IMR-90 (cell line): ENCODE results near the gene FLNA. TPM values are rescaled to one million over a fixed set of nuclear protein-coding genes. Genes with fewer than 3 reads are reported as not detected.

ENCODE experiments used
- ATAC-seq: fragments of 200-7000 bp; cut with Tn5 transposase; 2 replicates; pipeline ENCODE4 v1.9.1; 2020; ENCODE audit warnings: low read depth, mild to moderate bottlenecking, moderate library complexity
- BruUV-seq: library from RNA; stranded (reverse); fragments of 400-500 nt; replicated peaks from 2 replicates; lab custom pipeline; 2021; lab: Mats Ljungman, UMichigan
- CTCF ChIA-PET: fragments of 300-600 bp; formaldehyde crosslinking; extraction: SDS; loops from one replicate; lab custom pipeline; 2021; ENCODE audit warnings: antibody characterized with exemption; lab: Yijun Ruan, JAX
- POLR2A ChIA-PET: fragments of 300-600 bp; sonication (Branson Sonifier 250); formaldehyde crosslinking; loops from one replicate; lab custom pipeline; 2022; ENCODE audit warnings: antibody characterized with exemption; ENCODE audit not compliant: unreplicated experiment; lab: Charles Lee
- DNase-seq: peaks from one replicate; pipeline ENCODE4 v3.0.0; 2013
- H2AFZ ChIP-seq: replicated peaks from 2 replicates; pipeline ENCODE3; 2013; ENCODE audit warnings: low read length, mild to moderate bottlenecking; ENCODE audit not compliant: poor library complexity
- H2AK5ac ChIP-seq: 2 replicates; pipeline ENCODE4 v1.6.1; 2013; ENCODE audit warnings: low read depth, low read length, inconsistent platforms
- H2AK9ac ChIP-seq: replicated peaks from 2 replicates; pipeline ENCODE3; 2013; ENCODE audit warnings: mild to moderate bottlenecking, low read depth, low read length, moderate library complexity; ENCODE audit not compliant: poor library complexity
- H2BK120ac ChIP-seq: 2 replicates; pipeline ENCODE4 v1.6.1; 2013; ENCODE audit warnings: low read depth, low read length, inconsistent platforms
- H2BK15ac ChIP-seq: 3 replicates; pipeline ENCODE4 v1.6.1; 2013; ENCODE audit warnings: low read depth, low read length, inconsistent platforms
- H2BK20ac ChIP-seq: 2 replicates; pipeline ENCODE4 v1.6.1; 2013; ENCODE audit warnings: low read depth, mild to moderate bottlenecking, inconsistent platforms, low read length, moderate library complexity
- H2BK5ac ChIP-seq: 2 replicates; pipeline ENCODE4 v1.6.1; 2013; ENCODE audit warnings: mild to moderate bottlenecking, low read depth, low read length, inconsistent platforms; ENCODE audit not compliant: poor library complexity, severe bottlenecking
- H3K14ac ChIP-seq: replicated peaks from 2 replicates; pipeline ENCODE4 v1.6.1; 2013; ENCODE audit warnings: low read depth, low read length, inconsistent platforms
- H3K18ac ChIP-seq: 2 replicates; pipeline ENCODE4 v1.6.1; 2013; ENCODE audit warnings: low read depth, low read length, control low read depth
- H3K23ac ChIP-seq: 2 replicates; pipeline ENCODE4 v1.6.1; 2013; ENCODE audit warnings: low read depth, low read length, inconsistent platforms
- H3K27ac ChIP-seq: 2 replicates; pipeline ENCODE4 v1.5.1; 2013; ENCODE audit warnings: mild to moderate bottlenecking, control low read depth, low read length; ENCODE audit not compliant: insufficient read depth
- H3K27me3 ChIP-seq: 2 replicates; pipeline ENCODE4 v1.6.1; 2013; ENCODE audit warnings: low read length; ENCODE audit not compliant: control insufficient read depth, insufficient read depth
- H3K36me3 ChIP-seq: 2 replicates; pipeline ENCODE4 v1.6.1; 2013; ENCODE audit warnings: low read length, mixed read lengths; ENCODE audit not compliant: control insufficient read depth, insufficient read depth
- H3K4ac ChIP-seq: 2 replicates; pipeline ENCODE4 v1.6.1; 2013; ENCODE audit warnings: low read depth, low read length, inconsistent platforms
- H3K4me1 ChIP-seq: 2 replicates; pipeline ENCODE4 v1.6.1; 2013; ENCODE audit warnings: low read length, mixed read lengths; ENCODE audit not compliant: control insufficient read depth, insufficient read depth
- H3K4me2 ChIP-seq: 2 replicates; pipeline ENCODE4 v1.6.1; 2013; ENCODE audit warnings: low read depth, mild to moderate bottlenecking, control low read depth, low read length, moderate library complexity
- H3K4me3 ChIP-seq: 2 replicates; pipeline ENCODE4 v1.5.1; 2013; ENCODE audit warnings: low read depth, mild to moderate bottlenecking, control low read depth, low read length, moderate library complexity; ENCODE audit not compliant: insufficient read depth
- H3K56ac ChIP-seq: 2 replicates; pipeline ENCODE4 v1.6.1; 2013; ENCODE audit warnings: low read length, inconsistent platforms; ENCODE audit not compliant: insufficient read depth; ENCODE audit errors: extremely low read depth
- H3K79me1 ChIP-seq, 2 experiments: 2 replicates each; pipeline ENCODE4 v1.6.1; 2013; ENCODE audit warnings: low read length in 2 of 2, inconsistent platforms in 1 of 2, low read depth in 1 of 2
- H3K9ac ChIP-seq: 2 replicates; pipeline ENCODE4 v1.6.1; 2013; ENCODE audit warnings: low read depth, low read length, control low read depth
- H3K9me1 ChIP-seq: 2 replicates; pipeline ENCODE4 v1.6.1; 2013; ENCODE audit warnings: low read length, inconsistent platforms; ENCODE audit not compliant: insufficient read depth
- H3K9me3 ChIP-seq: 2 replicates; pipeline ENCODE4 v1.6.1; 2013; ENCODE audit warnings: low read length; ENCODE audit not compliant: control insufficient read depth, insufficient read depth
- H4K20me1 ChIP-seq: 2 replicates; pipeline ENCODE4 v1.6.1; 2013; ENCODE audit warnings: low read length, inconsistent platforms; ENCODE audit not compliant: insufficient read depth
- H4K5ac ChIP-seq: 2 replicates; pipeline ENCODE4 v1.6.1; 2013; ENCODE audit warnings: mild to moderate bottlenecking, low read depth, low read length, control low read depth
- H4K8ac ChIP-seq, 2 experiments: 2 replicates each; pipeline ENCODE4 v1.6.1; 2013; ENCODE audit warnings: low read depth in 2 of 2, low read length in 2 of 2, control low read depth in 1 of 2, inconsistent platforms in 1 of 2
- H4K91ac ChIP-seq: 2 replicates; pipeline ENCODE4 v1.6.1; 2013; ENCODE audit warnings: low read depth, low read length, inconsistent platforms; ENCODE audit not compliant: insufficient read depth
- CHD1 ChIP-seq: IDR thresholded peaks from 2 replicates; pipeline ENCODE4 v1.6.1; 2012; ENCODE audit warnings: low read depth, low read length, improper control_type of control experiment
- CTCF ChIP-seq: conservative IDR thresholded peaks from 2 replicates; pipeline ENCODE4 v1.5.1; 2012; ENCODE audit warnings: mild to moderate bottlenecking, low read depth, low read length, improper control_type of control experiment
- ELK1 ChIP-seq: fragments of 150-350 bp; IDR thresholded peaks from 2 replicates; pipeline ENCODE4 v1.6.1; 2016; ENCODE audit warnings: low read depth, mild to moderate bottlenecking, low read length, moderate library complexity, borderline replicate concordance
- FOS ChIP-seq: fragments of 150-350 bp; IDR thresholded peaks from 2 replicates; pipeline ENCODE4 v1.6.1; 2016; ENCODE audit warnings: low read depth, low read length
- MAZ ChIP-seq: IDR thresholded peaks from 2 replicates; pipeline ENCODE4 v1.6.1; 2012; ENCODE audit warnings: low read depth, mild to moderate bottlenecking, low read length, improper control_type of control experiment, moderate library complexity, borderline replicate concordance
- MXI1 ChIP-seq: IDR thresholded peaks from 2 replicates; pipeline ENCODE4 v1.6.1; 2012; ENCODE audit warnings: low read depth, mild to moderate bottlenecking, low read length, moderate library complexity, borderline replicate concordance
- NFE2L2 ChIP-seq: fragments of 150-350 bp; IDR thresholded peaks from 2 replicates; pipeline ENCODE4 v1.6.1; 2016; ENCODE audit warnings: low read depth, mild to moderate bottlenecking, low read length
- RAD21 ChIP-seq: IDR thresholded peaks from 2 replicates; pipeline ENCODE4 v1.6.1; 2012; ENCODE audit warnings: low read length, improper control_type of control experiment
- RCOR1 ChIP-seq: IDR thresholded peaks from 2 replicates; pipeline ENCODE4 v1.6.1; 2012; ENCODE audit warnings: mild to moderate bottlenecking, low read length, improper control_type of control experiment; ENCODE audit not compliant: insufficient replicate concordance
- WGBS, 2 experiments: methylation state at CpG; one replicate each; pipeline versions ENCODE4 v1.1.5 to v1.1.7; 2013; ENCODE audit warnings: missing lambda C conversion rate in 2 of 2; ENCODE audit not compliant: insufficient read length in 1 of 2; ENCODE audit errors: extremely low coverage in 2 of 2; 5-methylcytosine and 5-hydroxymethylcytosine counted together
- dilution Hi-C: fragments of 300-500 bp; cut with HindIII; formaldehyde crosslinking; loops from one replicate; pipeline ENCODE4 v1.14.3; 2018; ENCODE audit warnings: low sequenced_read_pairs; ENCODE audit not compliant: unreplicated experiment
- in situ Hi-C: fragments of 300-500 bp; cut with MboI; formaldehyde crosslinking; loops from 3 replicates; pipeline ENCODE4 v1.14.3; 2019; ENCODE audit warnings: low sequenced_read_pairs, inconsistent platforms, mixed read lengths
- intact Hi-C: fragments of 100-400 bp; cut with micrococcal nuclease; formaldehyde crosslinking; loops from 2 replicates; pipeline ENCODE4 v1.10.0; 2022
- polyA plus RNA-seq, 3 experiments: library from polyadenylated mRNA; depleted of rRNA; stranded (reverse); fragments of >200 nt; gene quantifications; 2 replicates each; pipeline ENCODE4 v1.2.3, GENCODE V29; 2012; ENCODE audit warnings: low replicate concordance in 1 of 3
- total RNA-seq: library from RNA; depleted of rRNA; stranded (reverse); fragments of >200 nt; gene quantifications from 2 replicates; pipeline ENCODE4 v1.2.3, GENCODE V29; 2012

The FLNA gene
- total and polyA plus RNA-seq, 2 of the 4 experiments (the other 2 are of a cell fraction) = 1,356 to 1,357 TPM

GRCh38 chrX:154362085-154362742 is 12.2 kb downstream of the FLNA start:
- Histone ChIP-seq H2BK5ac (no peak overlapping the region), H3K36me3 (peaks cover 91% of the 10 kb centered on the region), H3K79me1 (peaks cover 7 to 36% of the 10 kb centered on the region in 2 experiments; a peak in 1 of 4 replicates), H3K14ac (no peak overlapping the region), H3K9ac (no peak overlapping the region), H2BK120ac (no peak overlapping the region), H2AFZ (no peak overlapping the region), H3K23ac (no peak overlapping the region), H3K4me1 (peaks cover 3% of the 10 kb centered on the region; the same call in 1 of the 2 replicates), H4K20me1 (peaks cover 99% of the 10 kb centered on the region), H3K4ac (no peak overlapping the region), H2AK9ac (no peak overlapping the region), H3K4me2 (no peak overlapping the region), H3K27ac (no peak overlapping the region), H3K27me3 (no peaks in the 10 kb centered on the region), H3K18ac (no peak overlapping the region), H4K91ac (no peak overlapping the region), H2AK5ac (no peak overlapping the region), H4K5ac (no peak overlapping the region), H3K4me3 (no peak overlapping the region), H2BK20ac (no peak overlapping the region), H3K9me1 (no peaks in the 10 kb centered on the region; the same call in 1 of the 2 replicates), H4K8ac (no peak overlapping the region), H3K9me3 (no peaks in the 10 kb centered on the region), H3K56ac (no peak overlapping the region), H2BK15ac (no peak overlapping the region)
- CTCF ChIA-PET = no interaction called here
- intact Hi-C loops (no loop called here), dilution Hi-C loops (no loop called here), in situ Hi-C loops (no loop called here)
- BruUV-seq = no TSS peak
- TF ChIP-seq CHD1 (no peak), MAZ (no peak), CTCF (no peak), ELK1 (no peak), RCOR1 (no peak), MXI1 (no peak), NFE2L2 (no peak), FOS (no peak), RAD21 (no peak)
- POLR2A ChIA-PET = no interaction called here
- DNase-seq (no peak), ATAC-seq (no peak)
- 85% methylated on average over 18 of the region's 30 CpGs; no CpG with 5 or more reads in 1 of the 2 experiments for WGBS, 2 experiments
